Neural cell (in vitro differentiated cells): Measurements from ENCODE around the gene EIF4G3. TPM values are rescaled to one million over a fixed set of nuclear protein-coding genes. Genes with fewer than 3 reads are reported as not detected.

Experiments used
- H2AFZ ChIP-seq: fragments of 200-600, 300-800 bp; sonication (generic), shearing (Covaris generic); 2 replicates; pipeline ENCODE4 v1.6.0; 2014; ENCODE audit warnings: low read depth, mild to moderate bottlenecking, antibody characterized with exemption, low read length, moderate library complexity
- H3F3A ChIP-seq: fragments of 200-600 bp; shearing (Covaris generic); 2 replicates; pipeline ENCODE4 v1.6.1; 2016; ENCODE audit warnings: mild to moderate bottlenecking, moderate library complexity, mixed read lengths, antibody characterized with exemption, low read length; ENCODE audit not compliant: insufficient read depth, poor library complexity, severe bottlenecking
- H3K27ac ChIP-seq: fragments of 200-600, 300-800 bp; sonication (generic), shearing (Covaris generic); 2 replicates; pipeline ENCODE4 v1.5.1; 2014; ENCODE audit warnings: mild to moderate bottlenecking, low read length, moderate library complexity
- H3K27me3 ChIP-seq: fragments of 300-800, 200-600 bp; sonication (generic), shearing (Covaris generic); 2 replicates; pipeline ENCODE4 v1.6.0; 2014; ENCODE audit warnings: mild to moderate bottlenecking, low read depth, low read length, moderate library complexity; ENCODE audit not compliant: insufficient read depth
- H3K36me3 ChIP-seq: fragments of 300-800, 200-600 bp; sonication (generic), shearing (Covaris generic); 2 replicates; pipeline ENCODE4 v1.5.1; 2014; ENCODE audit warnings: mild to moderate bottlenecking, antibody characterized with exemption, low read length, moderate library complexity; ENCODE audit not compliant: insufficient read depth
- H3K4me2 ChIP-seq: fragments of 300-800, 200-600 bp; sonication (generic), shearing (Covaris generic); 2 replicates; pipeline ENCODE4 v1.6.0; 2014; ENCODE audit warnings: mild to moderate bottlenecking, low read length
- H3K4me3 ChIP-seq: fragments of 300-800, 200-600 bp; sonication (generic), shearing (Covaris generic); 2 replicates; pipeline ENCODE4 v1.5.1; 2014; ENCODE audit warnings: mild to moderate bottlenecking, low read length, moderate library complexity
- H3K79me2 ChIP-seq: fragments of 200-600 bp; shearing (Covaris generic); replicated peaks from 2 replicates; pipeline ENCODE4 v1.6.0; 2014; ENCODE audit warnings: mild to moderate bottlenecking, low read length, moderate library complexity; ENCODE audit not compliant: insufficient read depth
- H3K9ac ChIP-seq: fragments of 300-800, 200-600 bp; sonication (generic), shearing (Covaris generic); 2 replicates; pipeline ENCODE4 v1.6.1; 2016; ENCODE audit warnings: mild to moderate bottlenecking, low read length, mixed read lengths
- H3K9me2 ChIP-seq: fragments of 200-600 bp; shearing (Covaris generic); 2 replicates; pipeline ENCODE4 v1.6.1; 2016; ENCODE audit warnings: mild to moderate bottlenecking, low read length, mixed read lengths; ENCODE audit not compliant: insufficient read depth
- H3K9me3 ChIP-seq: fragments of 200-600, 300-800 bp; sonication (generic), shearing (Covaris generic); 2 replicates; pipeline ENCODE4 v1.6.1; 2016; ENCODE audit warnings: mild to moderate bottlenecking, mixed run types, low read length, moderate library complexity, mixed read lengths
- H4K20me1 ChIP-seq: fragments of 200-600 bp; shearing (Covaris generic); 2 replicates; pipeline ENCODE4 v1.6.1; 2016; ENCODE audit warnings: mild to moderate bottlenecking, mixed run types; ENCODE audit not compliant: insufficient read depth
- CTCF ChIP-seq: fragments of 450-650 bp; IDR thresholded peaks from 2 replicates; pipeline ENCODE4 v1.5.1; 2014; ENCODE audit warnings: antibody characterized with exemption, mild to moderate bottlenecking, moderate library complexity; ENCODE audit not compliant: poor library complexity, severe bottlenecking
- EP300 ChIP-seq: fragments of 450-650 bp; conservative IDR thresholded peaks from 2 replicates; pipeline ENCODE4 v1.6.1; 2014; ENCODE audit warnings: antibody characterized with exemption, mild to moderate bottlenecking, moderate library complexity; ENCODE audit not compliant: poor library complexity, severe bottlenecking
- EZH2 ChIP-seq: fragments of 200-600, 300-800 bp; shearing (Covaris generic), sonication (generic); IDR thresholded peaks from 2 replicates; pipeline ENCODE4 v1.6.1; 2014; ENCODE audit warnings: antibody characterized with exemption, low read length, borderline replicate concordance, mild to moderate bottlenecking; ENCODE audit not compliant: insufficient read depth, poor library complexity, severe bottlenecking
- MXI1 ChIP-seq: fragments of 450-650 bp; conservative IDR thresholded peaks from 2 replicates; pipeline ENCODE4 v1.6.1; 2014; ENCODE audit warnings: antibody characterized with exemption, mild to moderate bottlenecking; ENCODE audit not compliant: poor library complexity, severe bottlenecking
- POLR2AphosphoS5 ChIP-seq: IDR thresholded peaks from 2 replicates; pipeline ENCODE4 v1.6.1; 2012
- RAD21 ChIP-seq: fragments of 450-650 bp; conservative IDR thresholded peaks from 2 replicates; pipeline ENCODE4 v1.6.1; 2014; ENCODE audit warnings: antibody characterized with exemption, mild to moderate bottlenecking, moderate library complexity
- REST ChIP-seq: IDR thresholded peaks from 2 replicates; pipeline ENCODE4 v1.6.1; 2012; ENCODE audit warnings: borderline replicate concordance
- SMC3 ChIP-seq: fragments of 450-650 bp; conservative IDR thresholded peaks from 2 replicates; pipeline ENCODE4 v1.6.1; 2014; ENCODE audit warnings: antibody characterized with exemption, mild to moderate bottlenecking, moderate library complexity; ENCODE audit not compliant: poor library complexity
- TAF1 ChIP-seq: IDR thresholded peaks from 2 replicates; pipeline ENCODE4 v1.6.1; 2012; ENCODE audit warnings: low read depth
- polyA plus RNA-seq: library from polyadenylated mRNA; depleted of rRNA; stranded (reverse); fragments of >200 nt; gene quantifications from 2 replicates; pipeline ENCODE4 v1.2.3, GENCODE V29; 2014

Gene EIF4G3
- polyA plus RNA-seq, 1 donor from 2014 or later, result 56.9 TPM

- H3K36me3 ChIP-seq, result no peaks in the 10 kb centered on the region
- H3K4me3 ChIP-seq, result no peak overlapping the region
- no peak overlapping the region for H3K27ac ChIP-seq
- no peak overlapping the region for H2AFZ ChIP-seq
- H3K9ac ChIP-seq, result no peak overlapping the region
- no peak overlapping the region for H3K4me2 ChIP-seq
- H3K27me3 ChIP-seq, result no peaks in the 10 kb centered on the region
- no peaks in the 10 kb centered on the region for H3K9me2 ChIP-seq
- H3F3A ChIP-seq, result no peaks in the 10 kb centered on the region
- H3K79me2 ChIP-seq, result peaks cover 55% of the 10 kb centered on the region
- H3K9me3 ChIP-seq, result no peaks in the 10 kb centered on the region
- H4K20me1 ChIP-seq, result no peaks in the 10 kb centered on the region
- no peak for TF ChIP-seq CTCF
- TF ChIP-seq MXI1, result no peak
- no peak for TF ChIP-seq EP300
- TF ChIP-seq REST, result no peak
- TF ChIP-seq RAD21, result no peak
- no peak for TF ChIP-seq EZH2
- TF ChIP-seq TAF1, result no peak
- TF ChIP-seq SMC3, result no peak
- no peak for TF ChIP-seq POLR2AphosphoS5
Measured at GRCh38 chr1:21157868-21158267, 18.8 kb downstream of the EIF4G3 start.

GRCh38 chr1:21157054-21157453 is 19.6 kb downstream of the EIF4G3 start:
- H4K20me1 ChIP-seq, result no peaks in the 10 kb centered on the region
- no peak overlapping the region for H3K4me3 ChIP-seq
- no peak overlapping the region for H3K27ac ChIP-seq
- H3F3A ChIP-seq, result no peaks in the 10 kb centered on the region
- no peaks in the 10 kb centered on the region for H3K9me2 ChIP-seq
- no peaks in the 10 kb centered on the region for H3K36me3 ChIP-seq
- no peak overlapping the region for H2AFZ ChIP-seq
- peaks cover 57% of the 10 kb centered on the region for H3K79me2 ChIP-seq
- no peaks in the 10 kb centered on the region for H3K27me3 ChIP-seq
- H3K9ac ChIP-seq, result no peak overlapping the region
- no peak for TF ChIP-seq SMC3
- H3K9me3 ChIP-seq, result no peaks in the 10 kb centered on the region
- no peak overlapping the region for H3K4me2 ChIP-seq

- H3K27ac ChIP-seq, result no peak overlapping the region
- no peaks in the 10 kb centered on the region for H3K9me3 ChIP-seq
- no peak overlapping the region for H2AFZ ChIP-seq
- H3K9me2 ChIP-seq, result no peaks in the 10 kb centered on the region
- no peak overlapping the region for H3K4me3 ChIP-seq
- TF ChIP-seq MXI1 (no peak), RAD21 (no peak), TAF1 (no peak), REST (no peak), POLR2AphosphoS5 (no peak), SMC3 (no peak), EZH2 (no peak), CTCF (no peak)
- no peaks in the 10 kb centered on the region for H3K36me3 ChIP-seq
- no peak overlapping the region for H3K9ac ChIP-seq
- H3K27me3 ChIP-seq, result no peaks in the 10 kb centered on the region
- H3F3A ChIP-seq, result no peaks in the 10 kb centered on the region
- H4K20me1 ChIP-seq, result no peaks in the 10 kb centered on the region
- H3K79me2 ChIP-seq, result peaks cover 57% of the 10 kb centered on the region
- H3K4me2 ChIP-seq, result no peak overlapping the region
Measured at GRCh38 chr1:21156019-21156418, 20.7 kb downstream of the EIF4G3 start.
